ENCODE results near the gene PTPN6.

Gene PTPN6

GRCh38 chr12:7009512-7009911, 58.4 kb downstream of the PTPN6 start:
- DNase-seq (ENCODE audit: low read depth in 3 of 3) = no peak
